ENCODE measurements around the gene SNX10.

GRCh38 chr7:26369593-26369992 lies 77.9 kb downstream of the SNX10 start:
- TF ChIP-seq CTCF (IDR thresholded peaks at IDR 0.05; ENCODE audit: low read length) (peak; percentile 67), EZH2phosphoT487 (IDR thresholded peaks at IDR 0.05; ENCODE audit: low read length) (no peak)
